ENCODE data around the gene SUFU. TPM values are rescaled to one million over a fixed set of nuclear protein-coding genes. Genes with fewer than 3 reads are reported as not detected.

SUFU gene
- total and polyA plus RNA-seq, 2 of the 8 experiments (the other 6 are each of a cell fraction or from before 2014, with no cell fraction given): 7.0 to 10.8 TPM

- TF ChIP-seq CHD7 (IDR thresholded peaks at IDR 0.05; ENCODE audit: insufficient replicate concordance, low read length): no peak
- TF ChIP-seq RAD21 (IDR thresholded peaks at IDR 0.05 in 1 of 2, conservative IDR thresholded peaks at IDR 0.05 in 1 of 2; ENCODE audit: low read depth in 2 of 2, low read length in 2 of 2): no peak
- TF ChIP-seq KDM4A (IDR thresholded peaks at IDR 0.05; ENCODE audit: low read depth, low read length, severe bottlenecking): no peak
- TF ChIP-seq SP2 (IDR thresholded peaks at IDR 0.05; ENCODE audit: low read length): no peak
- TF ChIP-seq CTBP2 (IDR thresholded peaks at IDR 0.05; ENCODE audit: borderline replicate concordance, insufficient read depth, insufficient read length, low read length): no peak
- no peak for TF ChIP-seq POU5F1 (IDR thresholded peaks at IDR 0.05; ENCODE audit: low read depth, low read length)
- no peak for TF ChIP-seq CBX5 (IDR thresholded peaks at IDR 0.05; ENCODE audit: low read depth, low read length)
- TF ChIP-seq POLR2AphosphoS5 (IDR thresholded peaks at IDR 0.05; ENCODE audit: low read depth, low read length): no peak
- no peak for TF ChIP-seq MAFK (IDR thresholded peaks at IDR 0.05; ENCODE audit: low read depth, low read length)
- no peak for TF ChIP-seq SRF (IDR thresholded peaks at IDR 0.05; ENCODE audit: low read depth, low read length)
Measured at GRCh38 chr10:102651455-102652169, 147.8 kb downstream of the SUFU start (continued).

Measured in H1 (cell line).